Stimulated activated CD4-positive, alpha-beta T cell treated with anti-CD3 and anti-CD28 coated beads, Interleukin-4, amount 100 ng/mL, for 48 hours (primary cell): ENCODE results near the gene SIGLEC5.

Experiments used
- DNase-seq, 2 donors: peaks; one replicate each; pipeline ENCODE4 v3.0.0-alpha.2; 2020; ENCODE audit warnings: low read depth in 2 of 2

SIGLEC5 gene

GRCh38 chr19:51627491-51628138 lies 2.6 kb downstream of the SIGLEC5 start:
- DNase-seq: no peak

GRCh38 chr19:51626675-51627074 lies 3.5 kb downstream of the SIGLEC5 start:
- DNase-seq: no peak

GRCh38 chr19:51621178-51621577 lies 9.0 kb downstream of the SIGLEC5 start:
- DNase-seq: no peak

GRCh38 chr19:51615991-51616390 lies 14.2 kb downstream of the SIGLEC5 start:
- no peak for DNase-seq

GRCh38 chr19:51614789-51615188 lies 15.4 kb downstream of the SIGLEC5 start:
- DNase-seq: no peak

- DNase-seq: no peak
These were observed 19.6 kb downstream of the SIGLEC5 start for GRCh38 chr19:51610576-51610975.

GRCh38 chr19:51607920-51608562 lies 22.2 kb downstream of the SIGLEC5 start:
- DNase-seq: peak; percentile 70 to 71

GRCh38 chr19:51607077-51607476 lies 23.1 kb downstream of the SIGLEC5 start:
- peak; percentile 11 to 26 for DNase-seq

GRCh38 chr19:51602189-51602854 lies 27.9 kb downstream of the SIGLEC5 start:
- no peak for DNase-seq

GRCh38 chr19:51600940-51601580 lies 29.1 kb downstream of the SIGLEC5 start:
- DNase-seq: no peak

GRCh38 chr19:51599084-51599483 lies 31.1 kb downstream of the SIGLEC5 start:
- DNase-seq: no peak

- DNase-seq: no peak
These were observed 31.9 kb downstream of the SIGLEC5 start for GRCh38 chr19:51598159-51598915.

- DNase-seq: no peak
These were observed 34.7 kb downstream of the SIGLEC5 start for GRCh38 chr19:51595190-51596175.

- no peak for DNase-seq
These were observed 35.5 kb downstream of the SIGLEC5 start for GRCh38 chr19:51594774-51595109.

- DNase-seq: peak; percentile 93 to 94
These were observed 36.0 kb downstream of the SIGLEC5 start for GRCh38 chr19:51593969-51594773.

GRCh38 chr19:51593138-51593890 lies 36.9 kb downstream of the SIGLEC5 start:
- no peak for DNase-seq

- no peak for DNase-seq
These were observed 37.7 kb downstream of the SIGLEC5 start for GRCh38 chr19:51592521-51592920.

GRCh38 chr19:51590441-51590840 lies 39.8 kb downstream of the SIGLEC5 start:
- DNase-seq: no peak

- no peak for DNase-seq
These were observed 40.7 kb downstream of the SIGLEC5 start for GRCh38 chr19:51589511-51589910.
